Heart right ventricle (tissue), 16 donors: ENCODE data around the gene AUTS2. TPM values are rescaled to one million over a fixed set of nuclear protein-coding genes. Genes with fewer than 3 reads are reported as not detected.

Experiments
- ATAC-seq, 8 donors: fragments of 200-7000 bp; cut with Tn5 transposase; one replicate each; pipeline ENCODE4 v1.9.1; 2020; ENCODE audit warnings: mild to moderate bottlenecking in 8 of 8, moderate library complexity in 8 of 8, moderate number of reproducible peaks in 1 of 8
- DNase-seq, 2 donors: peaks; one replicate each; pipeline ENCODE4 v3.0.0-alpha.2; 2020
- H3K27ac ChIP-seq, 10 donors: fragments of 200-600 bp; sonication (generic) in 2 of 10; one replicate each; pipeline versions ENCODE4 v1.5.0 to v1.8.0; 2020 to 2022; ENCODE audit warnings: mild to moderate bottlenecking in 3 of 10
- H3K27me3 ChIP-seq, 7 donors: fragments of 200-600 bp; one replicate each; pipeline ENCODE4 v1.8.0; 2021 to 2022; ENCODE audit warnings: mild to moderate bottlenecking in 2 of 7
- H3K36me3 ChIP-seq, 9 donors: fragments of 200-600 bp; sonication (generic) in 1 of 9; one replicate each; pipeline versions ENCODE4 v1.5.0 to v1.8.0; 2020 to 2022; ENCODE audit warnings: mild to moderate bottlenecking in 2 of 9
- H3K4me1 ChIP-seq, 9 donors: fragments of 200-600 bp; sonication (generic) in 1 of 9; one replicate each; pipeline versions ENCODE4 v1.5.0 to v1.8.0; 2020 to 2022; ENCODE audit warnings: mild to moderate bottlenecking in 4 of 9
- H3K4me3 ChIP-seq, 10 donors: fragments of 200-600 bp; sonication (generic) in 2 of 10; one replicate each; pipeline versions ENCODE4 v1.5.0 to v1.8.0; 2020 to 2022; ENCODE audit warnings: mild to moderate bottlenecking in 7 of 10, moderate library complexity in 2 of 10
- H3K9me3 ChIP-seq, 11 donors: fragments of 200-600 bp in 10 of 11; sonication (generic) in 2 of 11; one replicate each; pipeline versions ENCODE4 v1.5.0 to v1.8.0; 2013 to 2022; ENCODE audit warnings: mild to moderate bottlenecking in 2 of 11, control low read depth in 1 of 11, moderate library complexity in 1 of 11
- CTCF ChIP-seq, 9 donors: fragments of 200-600 bp; sonication (generic) in 2 of 9; IDR thresholded peaks; one replicate each; pipeline versions ENCODE4 v1.5.0 to v1.8.0; 2021 to 2022; ENCODE audit warnings: antibody characterized with exemption in 9 of 9, mild to moderate bottlenecking in 5 of 9, moderate library complexity in 1 of 9
- WGBS, 2 donors: extraction: QIAGEN DNeasy Blood & Tissue Kit; methylation state at CpG; one replicate each; pipeline ENCODE4 v1.1.7; 2013; ENCODE audit warnings: inconsistent platforms in 1 of 2; 5-methylcytosine and 5-hydroxymethylcytosine counted together
- intact Hi-C, 10 donors: fragments of 100-400 bp; cut with DNase I; formaldehyde crosslinking; loops; one replicate each; pipeline versions ENCODE4 v1.11.1 to v1.14.2; 2022
- polyA plus RNA-seq, 2 donors: library from polyadenylated mRNA; stranded (reverse); fragments of 200-250 nt; gene quantifications; one replicate each; pipeline ENCODE4 v1.2.3, GENCODE V29; 2013
- total RNA-seq, 10 donors: library from RNA; stranded (reverse); fragmentation: NEBNext Ultra II Directional in 3 of 10; extraction: Animal tissue kit (Norgen Biotek cat#: 25700) in 3 of 10; gene quantifications; one replicate each; pipeline versions ENCODE4 v1.2.1 to v1.2.4, GENCODE V29; 2021 to 2023
- donor health status: Arrhythmogenic right ventricular cardiomyopathy.
- donor health status: ischemic (EF 13 %, LVEDD 7.1; RV severe dilation, severe dysfunction).
- donor health status: healthy with polysubstance abuse.
- donor health status: DM: no; HTN: yes; CAD: no.
- donor health status: DM: no; HTN: no; CAD: no.
- donor health status: ischemic (EF 25% LVEDD 6.9; RV normal size, moderate dysfunction).
- donor health status: ischemic (EF 25% LVEDD 5.7; RV mildly dilated, moderate dysfunction).
- donor health status: healthy.
- donor health status: DM: yes; HTN: yes; CAD: no.
- donor health status: Ischemic cardiomyopathy.
- donor health status: ischemic (EF 35%, LVEDD 5.7; RV mildly dilated, moderate dysfunction).
- donor health status: nonischemic (EF 11% LVEDD 7.7; RV severe dilation, severe dysfunction).
- donor health status: DM: yes; HTN: yes; CAD: no.
- donor health status: PGD.
- donor health status: ischemic (EF 29% LVEDD 5.4; RV normal size, mild dysfunction).
- donor health status: nonischemic (EF 23%, LVEDD 6.1; RV moderate dilation, normal function).

The AUTS2 gene
- total and polyA plus RNA-seq, 12 donors, result 1.6 to 11.2 (median 7.3) TPM

GRCh38 chr7:69749994-69750393 lies 151.7 kb downstream of the AUTS2 start:
- no peak overlapping the region for H3K4me3 ChIP-seq
- intact Hi-C loops, result no loop called here
- peaks cover 0 to 3% (median 0%) of the 10 kb centered on the region in 7 donors for H3K27me3 ChIP-seq
- no peak overlapping the region for H3K27ac ChIP-seq
- DNase-seq (no peak), ATAC-seq (no peak)
- H3K4me1 ChIP-seq, result peaks cover 0 to 20% (median 0%) of the 10 kb centered on the region in 9 donors
- H3K36me3 ChIP-seq, result no peaks in the 10 kb centered on the region
- WGBS, 2 donors, result 97 to 98% methylated on average over 4 of the region's 4 CpGs
- no peak for TF ChIP-seq CTCF (IDR thresholded peaks at IDR 0.05)
- H3K9me3 ChIP-seq, result no peaks in the 10 kb centered on the region

- TF ChIP-seq CTCF (IDR thresholded peaks at IDR 0.05), result no peak
- Histone ChIP-seq H3K36me3 (no peaks in the 10 kb centered on the region), H3K27me3 (no peaks in the 10 kb centered on the region), H3K4me1 (peaks cover 0 to 23% (median 4%) of the 10 kb centered on the region in 9 donors), H3K4me3 (no peak overlapping the region), H3K27ac (no peak overlapping the region), H3K9me3 (no peaks in the 10 kb centered on the region)
- DNase-seq, result no peak
- WGBS, 2 donors, result 86 to 91% methylated on average over 1 of the region's 1 CpG
- no peak for ATAC-seq
- intact Hi-C loops, result no loop called here
These were observed 152.8 kb downstream of the AUTS2 start for GRCh38 chr7:69751026-69751425.

GRCh38 chr7:69753981-69754380 lies 155.7 kb downstream of the AUTS2 start:
- ATAC-seq (no peak), DNase-seq (no peak)
- H3K4me3 ChIP-seq, result no peak overlapping the region
- H3K4me1 ChIP-seq, result peaks cover 0 to 45% (median 15%) of the 10 kb centered on the region in 9 donors
- H3K9me3 ChIP-seq, result no peaks in the 10 kb centered on the region
- no peak for TF ChIP-seq CTCF (IDR thresholded peaks at IDR 0.05)
- no peaks in the 10 kb centered on the region for H3K27me3 ChIP-seq
- H3K27ac ChIP-seq, result no peak overlapping the region
- 47 to 94% methylated on average over 2 of the region's 2 CpGs for WGBS, 2 donors
- intact Hi-C loops, result no loop called here
- H3K36me3 ChIP-seq, result no peaks in the 10 kb centered on the region

GRCh38 chr7:69754476-69754875 lies 156.2 kb downstream of the AUTS2 start:
- Histone ChIP-seq H3K27me3 (no peaks in the 10 kb centered on the region), H3K36me3 (no peaks in the 10 kb centered on the region), H3K9me3 (no peaks in the 10 kb centered on the region), H3K4me3 (no peak overlapping the region), H3K4me1 (peaks cover 0 to 45% (median 15%) of the 10 kb centered on the region in 9 donors), H3K27ac (no peak overlapping the region)
- no peak for TF ChIP-seq CTCF (IDR thresholded peaks at IDR 0.05)
- 85 to 91% methylated on average over 3 of the region's 3 CpGs for WGBS, 2 donors
- intact Hi-C loops, result no loop called here
- no peak for ATAC-seq
- no peak for DNase-seq
